K562 (cell line): Measurements from ENCODE around the gene SVOP. TPM values are rescaled to one million over a fixed set of nuclear protein-coding genes. Genes with fewer than 3 reads are reported as not detected.

Experiments used
- ATAC-seq: fragments of 200-7000 bp; cut with Tn5 transposase; 3 replicates; pipeline ENCODE4 v1.9.1; 2020; ENCODE audit warnings: moderate library complexity
- BruUV-seq: library from RNA; stranded (reverse); fragments of 400-500 nt; replicated peaks from 2 replicates; lab custom pipeline; 2021; lab: Mats Ljungman, UMichigan
- CTCF ChIA-PET: fragments of 300-600 bp; formaldehyde crosslinking; extraction: SDS; loops from one replicate; lab custom pipeline; 2021; ENCODE audit warnings: low intra/inter-chr PET ratio; lab: Yijun Ruan, JAX
- POLR2A ChIA-PET: fragments of 300-600, 350-650 bp; sonication (Branson Sonifier 250); formaldehyde crosslinking; extraction: SDS; loops from one replicate; lab custom pipeline; 2021; ENCODE audit warnings: antibody characterized with exemption, inconsistent platforms; lab: Yijun Ruan, JAX
- DNase-seq, 4 experiments: peaks; one replicate each; pipeline versions ENCODE4 v3.0.0 to v3.0.0-alpha.2; 2011 to 2018; ENCODE audit warnings: low spot score in 3 of 4, mixed read lengths in 3 of 4; ENCODE audit errors: extremely low read depth in 1 of 4
- FAIRE-seq: peaks from 2 replicates; lab custom pipeline; 2011; peaks lifted over from hg19 to GRCh38; lab: Jason Lieb, UNC
- H2AFZ ChIP-seq: 2 replicates; pipeline ENCODE4 v1.6.0; 2011; ENCODE audit warnings: low read depth, low read length, control low read depth, inconsistent platforms
- H3K27ac ChIP-seq: fragments of 200-600 bp; 3 replicates; pipeline ENCODE4 v1.8.0; 2011; ENCODE audit warnings: low read depth, mild to moderate bottlenecking, control low read depth, inconsistent platforms, low read length, moderate library complexity, mixed read lengths; ENCODE audit errors: extremely low read depth
- H3K27me3 ChIP-seq, 2 experiments: fragments of 300-600 bp in 1 of 2; 2 replicates in 1 of 2; 3 replicates in 1 of 2; pipeline versions ENCODE4 v1.6.0 to v1.8.0; 2011; ENCODE audit warnings: inconsistent platforms in 2 of 2, low read length in 2 of 2, mild to moderate bottlenecking in 1 of 2, mixed read lengths in 1 of 2, moderate library complexity in 1 of 2; ENCODE audit not compliant: control insufficient read depth in 2 of 2, insufficient read depth in 2 of 2
- H3K36me3 ChIP-seq: fragments of 300-600 bp; 3 replicates; pipeline ENCODE4 v1.8.0; 2011; ENCODE audit warnings: mild to moderate bottlenecking, low read length, inconsistent platforms; ENCODE audit not compliant: control insufficient read depth, insufficient read depth
- H3K4me1 ChIP-seq, 2 experiments: fragments of 200-600 bp in 1 of 2; replicated peaks in 1 of 2; 2 replicates in 1 of 2; 3 replicates in 1 of 2; pipeline versions ENCODE4 v1.5.1 to v1.8.0; 2011; ENCODE audit warnings: inconsistent platforms in 2 of 2, low read length in 2 of 2, mild to moderate bottlenecking in 1 of 2, mixed read lengths in 1 of 2, moderate library complexity in 1 of 2; ENCODE audit not compliant: control insufficient read depth in 2 of 2, insufficient read depth in 2 of 2
- H3K4me2 ChIP-seq: 2 replicates; pipeline ENCODE4 v1.6.1; 2011; ENCODE audit warnings: low read length, control low read depth, inconsistent platforms, mixed read lengths; ENCODE audit not compliant: insufficient read depth
- H3K4me3 ChIP-seq: fragments of 200-600 bp; sonication (generic), shearing (Covaris generic); 2 replicates; pipeline ENCODE4 v1.5.1; 2016; ENCODE audit warnings: control low read depth, inconsistent platforms
- H3K79me2 ChIP-seq: fragments of 200-600 bp; 3 replicates; pipeline ENCODE4 v1.8.0; 2011; ENCODE audit warnings: low read length, inconsistent platforms; ENCODE audit not compliant: control insufficient read depth, insufficient read depth
- H3K9ac ChIP-seq, 2 experiments: 2 replicates each; pipeline versions ENCODE4 v1.6.0 to v1.6.1; 2011; ENCODE audit warnings: low read depth in 2 of 2, low read length in 2 of 2, control low read depth in 1 of 2, inconsistent platforms in 1 of 2, mild to moderate bottlenecking in 1 of 2, mixed read lengths in 1 of 2; ENCODE audit not compliant: insufficient read depth in 1 of 2
- H3K9me1 ChIP-seq: one replicate; pipeline ENCODE4 v1.6.0; 2011; ENCODE audit warnings: inconsistent platforms, mild to moderate bottlenecking, low read length, moderate library complexity; ENCODE audit not compliant: control insufficient read depth, insufficient read depth
- H3K9me3 ChIP-seq: replicated peaks from 2 replicates; pipeline ENCODE4 v1.5.1; 2011; ENCODE audit warnings: low read depth, low read length, inconsistent platforms; ENCODE audit not compliant: control insufficient read depth, insufficient read depth
- H4K20me1 ChIP-seq: replicated peaks from 2 replicates; pipeline ENCODE4 v1.6.1; 2011; ENCODE audit warnings: low read length, inconsistent platforms, mixed read lengths; ENCODE audit not compliant: control insufficient read depth, insufficient read depth
- E2F1 ChIP-seq: sonication (generic); formaldehyde crosslinking; IDR thresholded peaks from 2 replicates; pipeline ENCODE4 v1.8.1; 2023; ENCODE audit warnings: mild to moderate bottlenecking, missing genetic modification reagents, moderate library complexity
- ELF4 ChIP-seq: fragments of 450-650 bp; formaldehyde crosslinking; IDR thresholded peaks from 2 replicates; pipeline ENCODE4 v1.4.0; 2022; ENCODE audit warnings: missing genetic modification characterization
- HDAC8 ChIP-seq: fragments of 450-650 bp; IDR thresholded peaks from 2 replicates; pipeline ENCODE4 v1.6.1; 2016; ENCODE audit warnings: mild to moderate bottlenecking, missing genetic modification characterization, moderate library complexity, missing compliant biosample characterization
- MBD2 ChIP-seq: sonication (generic); IDR thresholded peaks from 2 replicates; pipeline ENCODE4 v1.6.1; 2016; ENCODE audit warnings: low read depth, borderline replicate concordance
- MLLT1 ChIP-seq, 2 experiments: fragments of 450-650 bp; IDR thresholded peaks; 2 replicates each; pipeline ENCODE4 v1.6.1; 2016
- NCOA2 ChIP-seq, 2 experiments: fragments of 450-650 bp; IDR thresholded peaks; 2 replicates each; pipeline ENCODE4 v1.6.1; 2018; ENCODE audit warnings: mild to moderate bottlenecking in 2 of 2, moderate library complexity in 1 of 2; ENCODE audit not compliant: partially characterized antibody in 2 of 2
- RAD21 ChIP-seq, 2 experiments: fragments of 250-450 bp in 1 of 2; fragments of 450-650 bp in 1 of 2; sonication (Bioruptor Pico) in 1 of 2; formaldehyde crosslinking in 1 of 2; IDR thresholded peaks in 1 of 2; conservative IDR thresholded peaks in 1 of 2; 2 replicates each; pipeline versions ENCODE4 v1.4.0 to v1.8.0; 2020 to 2022; ENCODE audit warnings: mild to moderate bottlenecking in 2 of 2, moderate library complexity in 1 of 2
- SREBF2 ChIP-seq: sonication (generic); formaldehyde crosslinking; IDR thresholded peaks from 2 replicates; pipeline ENCODE4 v1.4.0; 2020; ENCODE audit warnings: mild to moderate bottlenecking, missing genetic modification reagents
- ZNF551 ChIP-seq: fragments of 250-450 bp; sonication (Bioruptor Pico); IDR thresholded peaks from 2 replicates; pipeline ENCODE4 v1.5.0; 2021; ENCODE audit warnings: mild to moderate bottlenecking, moderate library complexity
- WGBS: fragments of 100-300 bp; shearing (Covaris generic); methylation state at CpG from one replicate; pipeline ENCODE4 v1.1.6; 2016; ENCODE audit warnings: low coverage, mixed read lengths; ENCODE audit not compliant: insufficient coverage; ENCODE audit errors: missing lambda C conversion rate; 5-methylcytosine and 5-hydroxymethylcytosine counted together
- in situ Hi-C: fragments of 300-500 bp; cut with MboI; formaldehyde crosslinking; loops from 4 replicates; pipeline ENCODE4 v1.15.0; 2018; ENCODE audit warnings: inconsistent platforms, mixed read lengths
- intact Hi-C: fragments of 100-400 bp; cut with micrococcal nuclease; formaldehyde crosslinking; loops from 2 replicates; pipeline ENCODE4 v1.14.2; 2022
- polyA plus RNA-seq, 8 experiments: library from polyadenylated mRNA; depleted of rRNA in 4 of 8; stranded (reverse) in 5 of 8; unstranded in 3 of 8; fragments of >200 nt; fragmentation: Nextera tagmentation in 2 of 8; fragmentation: Illumina TruSeq in 1 of 8; extraction: Ambion mirVana in 2 of 8; extraction: Trizol in 1 of 8; gene quantifications; 2 replicates each; pipeline versions ENCODE4 v1.2.1 to v1.2.3, GENCODE V29; 2011 to 2014; ENCODE audit warnings: inconsistent platforms in 1 of 8, missing spikeins in 1 of 8
- total RNA-seq, 7 experiments: library from RNA; depleted of rRNA in 6 of 7; stranded (reverse); fragments of >200 nt in 6 of 7; fragmentation: Illumina TruSeq in 2 of 7; extraction: Trizol in 2 of 7; gene quantifications; 2 replicates each; pipeline versions ENCODE4 v1.2.1 to v1.2.3, GENCODE V29; 2011 to 2021; ENCODE audit warnings: low replicate concordance in 1 of 7
- TF ChIP-seq, protein P1 (sequence below): fragments of 450-650 bp; formaldehyde crosslinking; IDR thresholded peaks from 2 replicates; pipeline ENCODE4 v1.4.0; 2020; ENCODE audit warnings: mild to moderate bottlenecking, moderate library complexity

The SVOP gene
- total and polyA plus RNA-seq, 9 of the 15 experiments (the other 6 are each of a cell fraction or from before 2014, with no cell fraction given): 0.01 to 0.09 (median 0.06) TPM; not detected in 1

- peak in 1 of 2 experiments; percentile 98; a peak in 2 of 4 replicates for TF ChIP-seq MLLT1 (IDR thresholded peaks at IDR 0.05)
- TF ChIP-seq E2F1 (CRISPR knock-in tag): no peak
- no peak for TF ChIP-seq MBD2
- peak in 1 of 2 experiments; percentile 52; a peak in 2 of 4 replicates for TF ChIP-seq RAD21 (CRISPR knock-in tag; conservative IDR thresholded peaks at IDR 0.05 in 1 of 2, IDR thresholded peaks at IDR 0.05 in 1 of 2)
These were observed 52.9 kb downstream of the SVOP start (continued) for GRCh38 chr12:108967869-108968540.

GRCh38 chr12:108966378-108967151 lies 54.3 kb downstream of the SVOP start:
- CTCF ChIA-PET: no interaction called here
- in situ Hi-C loops (no loop called here), intact Hi-C loops (no loop called here)
- no peaks in the 10 kb centered on the region for H3K79me2 ChIP-seq
- H3K4me1 ChIP-seq: no peaks in the 10 kb centered on the region
- TF ChIP-seq HDAC8 (tag): no peak
- TF ChIP-seq SREBF2 (CRISPR knock-in tag): no peak
- no peak for TF ChIP-seq NCOA2 (IDR thresholded peaks at IDR 0.05; ENCODE audit: partially characterized antibody in 2 of 2)
- TF ChIP-seq ELF4 (CRISPR knock-in tag): no peak
- TF ChIP-seq, protein P1, sequence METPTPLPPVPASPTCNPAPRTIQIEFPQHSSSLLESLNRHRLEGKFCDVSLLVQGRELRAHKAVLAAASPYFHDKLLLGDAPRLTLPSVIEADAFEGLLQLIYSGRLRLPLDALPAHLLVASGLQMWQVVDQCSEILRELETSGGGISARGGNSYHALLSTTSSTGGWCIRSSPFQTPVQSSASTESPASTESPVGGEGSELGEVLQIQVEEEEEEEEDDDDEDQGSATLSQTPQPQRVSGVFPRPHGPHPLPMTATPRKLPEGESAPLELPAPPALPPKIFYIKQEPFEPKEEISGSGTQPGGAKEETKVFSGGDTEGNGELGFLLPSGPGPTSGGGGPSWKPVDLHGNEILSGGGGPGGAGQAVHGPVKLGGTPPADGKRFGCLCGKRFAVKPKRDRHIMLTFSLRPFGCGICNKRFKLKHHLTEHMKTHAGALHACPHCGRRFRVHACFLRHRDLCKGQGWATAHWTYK (CRISPR knock-in tag): no peak
- TF ChIP-seq ZNF551 (CRISPR knock-in tag): no peak
- peaks cover 2 to 14% of the 10 kb centered on the region in 2 experiments; a peak in 2 of 5 replicates for H3K27me3 ChIP-seq
- H3K36me3 ChIP-seq: no peaks in the 10 kb centered on the region
- H3K4me3 ChIP-seq: no peak overlapping the region
- BruUV-seq: no TSS peak
- H4K20me1 ChIP-seq: no peaks in the 10 kb centered on the region
- no peak for ATAC-seq
- H2AFZ ChIP-seq: no peak overlapping the region
- no peaks in the 10 kb centered on the region for H3K9me1 ChIP-seq
- no peak for FAIRE-seq
- no peak overlapping the region for H3K27ac ChIP-seq
- no peak for DNase-seq
- H3K9ac ChIP-seq: no peak overlapping the region
- no peak overlapping the region for H3K4me2 ChIP-seq
- 6% methylated on average over 9 of the region's 9 CpGs for WGBS
- H3K9me3 ChIP-seq: no peaks in the 10 kb centered on the region
- POLR2A ChIA-PET: interaction anchor here (0.5 to 0.8 kb wide), 2 partner anchors 35 to 164 kb away, joined by 3 read pairs; no protein-coding TSS in a partner anchor
